Kidney capillary endothelial cell (primary cell): ENCODE measurements around the gene PLK3.
"Not testable (repeated sequence)": the region's sequence is repeated elsewhere in the genome, so short reads cannot be mapped to it uniquely, and the experiment has no call there.

Experiments
- DNase-seq: peaks from one replicate; pipeline ENCODE4 v3.0.0-alpha.2; 2018; ENCODE audit warnings: low spot score

Gene PLK3

DNA sequence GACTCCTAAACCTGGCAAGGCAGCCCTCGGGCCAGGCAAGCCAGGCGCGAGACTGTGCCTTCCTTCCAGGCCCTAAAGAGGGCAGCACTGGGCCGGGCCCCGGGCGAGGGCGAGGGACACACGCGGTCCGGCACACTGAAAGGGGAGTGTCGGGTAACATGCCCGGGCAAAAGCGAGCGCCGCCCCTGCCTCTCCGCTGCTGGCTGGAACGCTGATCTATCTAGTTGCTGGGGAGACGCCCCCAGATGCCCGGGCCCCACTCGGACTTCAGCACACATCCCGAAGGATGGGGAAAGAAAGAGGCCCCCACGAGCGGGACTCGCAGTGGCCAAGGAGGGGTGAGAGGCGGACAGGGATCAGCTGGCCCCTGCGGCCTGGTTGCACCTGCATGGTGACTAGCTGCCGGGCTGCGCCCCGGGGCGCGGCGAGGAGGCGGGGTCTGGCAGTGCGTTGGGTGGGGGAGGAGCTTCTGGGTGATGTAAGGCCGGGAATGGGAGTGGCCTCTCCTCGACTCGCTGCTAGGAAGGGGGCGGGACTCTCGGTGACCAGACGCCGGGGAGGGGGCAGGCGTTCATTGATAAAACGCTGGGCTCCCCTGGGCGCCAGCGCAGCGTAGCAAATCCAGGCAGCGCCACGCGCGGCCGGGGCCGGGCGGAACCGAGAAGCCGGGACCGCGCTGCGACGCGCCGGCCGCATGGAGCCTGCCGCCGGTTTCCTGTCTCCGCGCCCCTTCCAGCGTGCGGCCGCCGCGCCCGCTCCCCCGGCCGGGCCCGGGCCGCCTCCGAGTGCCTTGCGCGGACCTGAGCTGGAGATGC, at the start of gene PLK3:
PLK3 (plus strand) TSS at position 608 of the 815 bp plus-strand sequence; CDS start at position 695, 87 bp downstream.
- peak; percentile 97 for DNase-seq

DNA sequence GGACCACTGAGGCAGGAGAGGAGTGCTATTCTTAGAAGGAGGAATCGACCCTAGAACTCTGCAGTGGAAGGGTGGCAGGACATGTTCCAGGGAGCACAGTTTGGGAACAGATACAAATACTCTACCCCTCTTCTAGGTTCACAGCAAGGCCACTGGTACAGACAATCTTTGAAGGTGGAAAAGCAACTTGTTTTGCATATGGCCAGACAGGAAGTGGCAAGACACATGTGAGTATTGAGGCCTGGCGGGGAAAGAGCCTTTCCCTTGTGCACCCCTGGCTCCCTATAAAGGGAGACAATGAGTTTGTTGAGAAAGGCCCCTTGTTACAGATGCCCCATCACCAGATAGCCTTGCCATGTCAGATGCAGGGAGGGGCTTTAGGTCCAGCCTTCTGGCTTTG, 42.8 kb upstream of the PLK3 start:
- no peak for DNase-seq

DNA sequence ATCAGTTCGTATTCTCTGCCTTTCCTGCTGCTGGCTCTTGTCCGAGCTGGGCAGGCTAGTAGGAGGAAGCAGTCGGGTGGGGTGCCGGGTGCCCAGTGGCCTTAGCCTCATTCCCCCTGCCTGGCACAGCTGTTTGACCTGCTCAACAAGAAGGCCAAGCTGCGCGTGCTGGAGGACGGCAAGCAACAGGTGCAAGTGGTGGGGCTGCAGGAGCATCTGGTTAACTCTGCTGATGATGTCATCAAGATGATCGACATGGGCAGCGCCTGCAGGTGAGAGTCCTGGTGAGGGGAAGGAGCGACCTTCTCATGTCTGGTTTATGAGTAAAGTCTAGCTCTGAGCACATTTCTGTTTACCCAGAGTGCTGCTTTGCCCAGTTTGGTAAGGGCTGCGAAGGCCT, 41.1 kb upstream of the PLK3 start:
- DNase-seq = no peak

DNA sequence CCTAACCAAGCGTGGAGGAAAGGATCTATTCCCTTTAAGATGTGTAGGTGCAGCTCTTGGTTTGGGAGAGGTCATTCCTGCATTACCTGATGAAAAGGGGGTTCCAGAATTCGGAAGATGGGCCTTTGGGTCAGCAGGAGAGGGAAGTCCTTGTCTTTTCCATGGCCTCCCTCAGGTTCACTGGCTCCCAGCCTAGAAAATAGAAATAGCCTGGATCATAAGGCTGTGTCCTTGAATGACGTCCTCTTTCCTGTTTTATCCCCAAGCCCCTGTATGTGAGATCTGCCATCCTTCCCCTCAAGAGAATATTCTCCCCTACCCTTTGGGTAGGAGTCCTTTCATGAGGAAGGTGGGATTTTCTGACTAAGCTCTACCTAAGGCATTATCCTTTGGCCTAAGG, 39.3 kb upstream of the PLK3 start:
- no peak for DNase-seq

DNA sequence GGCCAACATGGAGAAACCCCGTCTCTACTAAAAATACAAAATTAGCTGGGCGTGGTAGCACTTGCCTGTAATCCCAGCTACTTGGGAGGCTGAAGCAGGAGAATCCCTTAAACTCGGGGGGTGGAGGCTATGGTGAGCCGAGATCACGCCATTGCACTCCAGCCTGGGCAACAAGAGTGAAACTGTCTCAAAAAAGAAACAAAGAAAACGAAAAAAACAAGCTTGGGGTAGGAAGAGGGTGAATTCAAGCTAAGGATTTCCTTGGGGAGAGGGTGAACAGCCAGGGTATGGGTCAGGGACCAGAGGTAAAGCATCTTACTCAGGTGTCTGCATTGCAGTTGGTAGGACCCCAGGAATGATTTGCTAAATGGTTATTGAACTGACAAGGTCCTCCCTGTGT, 33.8 kb upstream of the PLK3 start:
- not testable (repeated sequence) for DNase-seq

DNA sequence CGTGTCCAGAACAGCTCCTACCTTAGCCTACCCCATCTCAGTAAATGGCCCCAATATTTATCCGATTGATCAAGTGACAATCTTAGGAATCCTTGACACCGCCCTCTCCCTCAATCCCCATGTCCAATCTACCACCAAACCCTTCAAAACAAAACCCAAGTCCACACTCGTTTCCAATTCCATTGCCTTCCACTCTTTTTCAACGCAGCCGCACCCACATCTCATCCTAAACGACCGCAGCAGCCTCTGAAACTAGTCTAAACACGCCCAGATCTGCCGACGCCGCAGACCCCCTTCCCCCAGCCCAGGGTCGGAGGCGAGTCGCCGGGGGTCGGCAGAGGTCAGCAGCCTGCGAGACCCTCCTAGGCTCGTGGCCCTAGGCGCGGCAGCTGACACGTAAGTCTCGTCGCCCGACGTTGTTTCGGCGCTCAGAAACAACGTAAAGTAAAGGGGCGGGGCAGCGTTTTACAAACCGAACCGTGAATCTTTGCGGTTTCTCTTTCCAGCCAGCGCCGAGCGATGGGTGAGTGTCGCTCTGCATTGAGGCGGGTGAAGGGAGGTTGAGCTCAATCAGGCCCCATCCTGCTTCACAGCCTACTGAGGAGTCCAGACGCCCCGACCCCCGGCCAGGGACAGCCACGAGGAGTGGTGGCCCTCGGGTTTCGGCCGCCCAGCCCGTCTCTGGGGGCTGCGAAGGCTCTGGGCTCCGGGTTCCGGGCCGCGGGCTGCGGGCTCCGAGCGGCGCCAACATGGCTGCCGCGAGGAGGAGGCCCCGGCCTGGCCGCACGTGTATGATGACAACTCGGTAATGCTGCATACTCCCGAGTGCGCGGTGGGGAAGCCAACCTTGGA, 24.9 kb upstream of the PLK3 start, which contains the start of gene RPS8:
RPS8 (plus strand) TSS at position 463 of the 852 bp plus-strand sequence; CDS start at position 520, 57 bp downstream.
- peak; percentile 89 for DNase-seq

DNA sequence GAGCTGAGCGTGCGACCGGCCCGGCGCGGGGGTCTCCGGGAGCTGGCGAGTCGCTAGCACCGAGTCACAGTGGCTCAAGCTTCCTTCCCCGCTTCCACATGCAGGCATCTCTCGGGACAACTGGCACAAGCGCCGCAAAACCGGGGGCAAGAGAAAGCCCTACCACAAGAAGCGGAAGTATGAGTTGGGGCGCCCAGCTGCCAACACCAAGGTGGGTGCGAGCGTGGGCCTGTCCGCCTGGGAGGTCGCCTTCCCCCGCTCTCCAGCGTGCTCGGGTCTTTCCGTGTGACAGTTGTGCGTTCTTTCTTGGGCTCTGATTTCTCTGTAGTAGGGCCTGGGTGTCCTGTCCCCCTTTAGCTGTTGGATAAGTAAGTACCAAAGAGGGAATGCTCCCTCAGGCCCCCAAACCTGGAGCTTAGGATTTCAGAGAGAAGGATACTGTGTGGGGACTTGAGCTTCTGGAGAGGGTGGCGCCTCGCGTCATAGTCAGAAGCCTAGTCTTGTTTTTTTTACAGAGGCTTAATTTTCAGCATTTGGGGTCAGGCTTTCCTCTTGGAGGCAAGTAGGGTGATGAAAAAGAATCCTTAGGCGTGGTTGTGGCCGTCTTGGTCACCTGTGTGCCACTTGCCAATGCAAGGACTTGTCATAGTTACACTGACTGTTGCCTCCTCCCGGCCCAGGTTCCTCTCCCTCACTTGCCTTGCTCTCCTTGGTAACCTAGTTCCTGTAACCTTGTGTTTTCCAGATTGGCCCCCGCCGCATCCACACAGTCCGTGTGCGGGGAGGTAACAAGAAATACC, 24.0 kb upstream of the PLK3 start:
- DNase-seq = no peak

DNA sequence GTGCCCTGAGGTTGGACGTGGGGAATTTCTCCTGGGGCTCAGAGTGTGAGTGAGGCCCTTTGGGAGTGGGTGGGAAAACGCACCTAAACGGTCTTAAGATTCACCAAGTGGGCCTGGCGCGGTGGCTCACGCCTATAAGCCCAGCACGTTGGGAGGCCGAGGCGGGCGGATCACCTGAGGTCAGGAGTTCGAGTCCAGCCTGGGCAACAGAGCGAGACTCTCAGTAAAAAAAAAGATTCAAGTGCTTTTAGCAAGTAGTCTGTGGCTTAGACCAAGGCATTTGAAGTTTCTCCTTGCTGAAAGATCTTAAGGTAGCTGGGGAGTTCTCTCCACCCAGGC, 23.5 kb upstream of the PLK3 start:
- no peak for DNase-seq

DNA sequence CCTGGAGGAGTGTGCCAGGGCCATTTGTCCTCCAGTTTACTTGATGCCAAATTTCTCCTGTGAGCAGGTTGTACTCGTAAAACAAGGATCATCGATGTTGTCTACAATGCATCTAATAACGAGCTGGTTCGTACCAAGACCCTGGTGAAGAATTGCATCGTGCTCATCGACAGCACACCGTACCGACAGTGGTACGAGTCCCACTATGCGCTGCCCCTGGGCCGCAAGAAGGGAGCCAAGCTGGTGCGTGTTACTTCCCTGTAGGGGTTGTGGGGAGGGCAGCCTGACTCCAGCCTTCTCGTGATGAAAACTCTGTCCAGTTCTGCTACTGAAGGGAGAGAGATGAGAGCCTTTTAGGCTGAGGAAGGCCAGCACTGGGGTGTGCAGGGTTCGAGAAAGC, 22.6 kb upstream of the PLK3 start:
- DNase-seq = no peak

DNA sequence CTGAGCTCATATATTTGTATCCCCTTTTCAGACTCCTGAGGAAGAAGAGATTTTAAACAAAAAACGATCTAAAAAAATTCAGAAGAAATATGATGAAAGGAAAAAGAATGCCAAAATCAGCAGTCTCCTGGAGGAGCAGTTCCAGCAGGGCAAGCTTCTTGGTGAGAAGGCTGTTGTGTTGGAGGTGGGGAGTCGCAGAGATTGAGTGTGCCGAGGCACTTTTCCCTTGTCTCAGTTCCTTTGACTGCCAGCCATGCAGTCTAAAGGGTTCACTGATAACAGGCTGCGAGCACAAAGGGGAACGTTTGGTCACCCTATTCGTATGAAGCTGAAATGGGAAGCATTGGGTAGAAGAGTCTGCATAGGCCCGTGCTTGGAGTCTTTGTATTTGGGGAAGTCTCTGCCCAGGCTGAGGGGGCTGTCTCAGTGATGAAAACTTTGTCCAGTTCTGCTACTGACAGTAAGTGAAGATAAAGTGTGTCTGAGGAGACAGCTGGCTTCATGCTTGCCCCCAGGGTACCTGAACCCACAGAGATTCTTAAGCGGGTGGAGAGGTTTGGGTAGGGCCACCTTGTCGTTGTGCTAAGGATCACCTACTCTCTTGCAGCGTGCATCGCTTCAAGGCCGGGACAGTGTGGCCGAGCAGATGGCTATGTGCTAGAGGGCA, 22.1 kb upstream of the PLK3 start:
- DNase-seq = no peak

DNA sequence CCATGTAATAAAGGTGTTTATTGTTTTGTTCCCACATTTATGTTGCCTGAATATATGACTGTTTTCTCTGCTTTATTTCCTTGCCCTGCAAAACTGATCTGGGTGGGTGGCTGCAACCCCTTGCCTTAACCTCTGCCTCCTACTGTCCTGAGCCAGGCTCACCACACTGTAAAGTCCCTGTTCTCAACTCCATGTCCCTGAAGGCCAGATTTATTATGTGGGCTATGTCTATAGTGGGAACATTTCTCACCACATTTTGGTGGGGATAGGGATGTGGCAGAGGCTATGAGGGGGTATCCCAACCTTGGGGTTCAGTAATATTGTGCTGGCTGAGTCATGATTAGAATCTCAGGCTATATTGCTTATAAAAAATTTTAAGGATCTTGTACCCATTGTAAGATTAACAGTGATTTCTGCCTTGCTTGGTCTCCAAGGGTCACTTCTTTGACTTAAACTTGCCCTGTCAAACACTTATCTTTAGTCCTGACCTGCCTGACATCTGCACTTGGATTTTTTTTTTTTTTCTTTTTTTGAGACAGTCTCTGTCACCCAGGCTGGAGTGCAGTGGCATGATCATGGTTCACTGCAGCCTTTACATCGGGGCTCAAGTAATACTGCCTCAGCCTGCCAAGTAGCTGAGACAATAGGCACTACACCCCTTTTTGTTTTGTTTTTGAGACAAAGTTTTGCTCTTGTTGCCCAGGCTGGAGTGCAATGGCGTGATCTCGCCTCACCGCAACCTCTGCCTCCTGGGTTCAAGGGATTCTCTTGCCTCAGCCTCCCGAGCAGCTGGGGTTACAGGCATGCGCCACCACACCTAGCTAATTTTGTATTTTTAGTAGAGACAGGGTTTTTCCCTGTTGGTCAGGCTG, 21.2 kb upstream of the PLK3 start:
- DNase-seq = no peak

DNA sequence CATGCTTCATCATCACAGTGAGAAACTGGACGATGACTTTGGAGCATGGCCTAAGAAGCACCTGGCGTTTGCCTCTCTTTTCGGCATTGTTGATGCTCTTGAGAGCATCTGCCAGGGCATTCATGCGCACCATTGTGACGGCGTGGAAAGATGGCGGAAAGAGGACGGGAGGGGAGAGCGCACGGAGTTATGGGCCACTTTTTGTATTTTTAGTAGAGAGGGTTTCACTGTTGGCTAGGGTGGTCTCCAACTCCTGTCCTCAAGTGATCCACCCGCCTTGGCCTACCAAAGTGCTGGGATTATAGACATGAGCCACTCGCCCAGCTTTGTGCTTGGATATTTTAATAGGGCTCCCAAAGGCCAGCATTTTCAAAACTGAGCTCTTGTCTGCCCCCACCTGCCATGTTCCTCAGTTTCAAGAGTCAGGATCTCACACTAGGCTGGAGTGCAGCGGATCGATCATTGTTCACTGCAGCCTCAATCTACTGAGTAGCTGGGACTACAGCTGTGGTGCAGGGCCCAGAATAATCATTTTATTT, 19.5 kb upstream of the PLK3 start:
- DNase-seq = no peak

DNA sequence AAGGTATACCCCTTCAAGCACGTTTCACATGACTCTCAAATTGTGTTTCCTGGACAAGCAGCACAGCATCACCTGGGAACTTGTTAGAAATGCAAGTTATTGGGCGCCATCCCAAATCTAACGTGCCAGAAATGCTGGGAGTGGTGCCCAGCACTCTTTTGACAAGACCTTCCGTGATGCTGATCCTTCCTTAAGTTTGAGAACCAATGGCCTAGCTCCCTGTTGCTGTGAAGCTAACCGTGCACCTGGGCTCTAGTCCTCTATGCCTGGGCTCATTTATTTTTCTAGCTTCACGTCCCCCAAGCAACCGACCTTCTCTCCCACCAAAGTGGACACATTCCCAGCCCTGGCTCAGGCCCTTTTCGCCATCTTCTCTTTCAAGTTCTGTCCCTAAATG, 16.5 kb upstream of the PLK3 start:
- DNase-seq = no peak

DNA sequence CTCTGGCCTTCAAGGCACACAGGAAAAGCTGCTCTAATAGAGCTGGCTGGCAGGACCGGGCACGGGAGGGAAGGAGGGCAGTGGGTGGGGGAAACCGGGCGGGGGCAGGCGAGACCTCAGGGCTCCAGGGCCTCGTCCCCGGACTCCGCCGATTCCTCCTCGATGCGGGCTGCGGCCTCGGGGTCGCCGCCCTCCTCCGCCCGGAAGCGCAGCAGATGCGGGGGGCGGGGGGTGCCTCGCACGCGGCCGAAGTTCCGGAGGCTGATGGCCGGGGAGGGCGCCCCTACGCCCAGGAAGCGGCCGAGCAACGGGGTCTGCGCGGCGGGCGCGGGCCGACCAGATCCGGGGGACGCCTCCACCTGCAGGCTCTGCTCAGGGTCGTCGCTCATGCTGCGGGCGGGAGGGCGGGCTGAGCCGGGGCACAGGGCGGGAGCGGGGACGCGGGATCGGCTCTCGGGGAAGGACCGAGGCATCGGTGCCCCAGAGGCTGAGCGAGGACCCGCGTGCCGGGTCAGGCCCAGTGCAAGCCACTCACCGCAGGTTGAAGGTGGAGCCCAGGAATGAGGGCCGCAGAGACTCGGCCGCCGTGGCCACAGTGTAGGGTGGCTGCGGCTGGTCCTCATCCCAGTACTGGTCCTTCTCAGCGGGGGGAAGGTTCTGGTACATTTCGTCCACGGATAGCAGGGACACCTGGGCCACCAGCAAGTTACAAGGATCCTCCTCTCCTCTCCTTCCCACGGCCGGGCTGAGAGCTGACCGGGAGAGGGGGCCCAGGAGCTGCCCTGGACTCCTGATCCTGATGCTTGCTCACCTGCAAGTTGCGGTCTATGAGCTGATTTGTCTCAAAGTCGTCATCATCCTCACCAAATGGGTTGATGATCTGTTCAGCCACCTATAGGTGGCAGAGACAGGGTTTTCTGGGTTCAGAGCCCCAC, 15.8 kb upstream of the PLK3 start:
- DNase-seq = no peak

DNA sequence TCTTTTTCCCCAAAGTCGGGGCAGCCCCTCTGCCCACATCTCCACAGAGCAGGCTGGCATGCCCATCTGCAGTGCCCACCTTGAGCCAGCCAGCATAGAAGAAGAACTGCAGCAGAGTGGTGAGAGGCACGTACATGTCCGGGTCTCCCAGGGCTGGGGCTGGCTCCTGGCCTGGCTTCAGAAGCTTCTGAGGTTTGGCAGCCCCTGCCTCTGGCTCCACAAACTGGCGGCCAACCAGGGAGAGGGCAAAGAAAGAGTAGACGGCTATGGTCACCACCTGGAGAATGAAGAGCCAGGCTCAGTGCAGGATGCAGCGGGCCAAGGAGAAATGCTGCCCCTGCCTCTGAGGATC, 15.2 kb upstream of the PLK3 start:
- DNase-seq = no peak

DNA sequence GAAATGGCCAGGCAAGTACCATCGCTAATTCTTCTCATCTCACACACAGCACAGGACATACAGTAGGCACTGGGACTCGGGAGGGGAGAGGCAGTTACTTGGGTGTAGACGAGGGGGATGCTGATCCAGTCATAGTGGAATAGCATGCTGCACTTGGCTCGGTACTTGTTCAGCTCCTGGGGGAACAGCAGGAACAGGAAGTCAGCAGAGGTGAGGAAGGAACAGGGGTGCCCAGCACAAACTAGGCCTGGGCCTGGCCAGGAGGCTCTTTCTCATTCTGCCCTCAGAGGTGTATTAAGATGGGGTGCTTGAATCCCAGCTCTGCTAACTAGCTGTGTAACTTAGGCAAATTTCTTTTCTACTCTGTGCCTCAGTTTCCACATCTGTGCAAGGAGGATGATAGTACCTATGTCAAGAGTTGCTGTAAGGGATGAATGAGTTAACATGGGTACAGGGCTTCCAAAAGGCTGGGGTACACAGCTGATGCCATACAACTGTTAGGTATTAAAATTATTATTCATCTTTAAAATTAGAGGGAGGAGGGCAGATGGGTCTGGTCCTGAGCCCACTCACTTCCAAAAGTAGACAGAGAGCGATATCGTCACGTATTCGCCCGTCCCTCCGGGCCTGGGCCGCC, 14.6 kb upstream of the PLK3 start:
- no peak for DNase-seq

DNA sequence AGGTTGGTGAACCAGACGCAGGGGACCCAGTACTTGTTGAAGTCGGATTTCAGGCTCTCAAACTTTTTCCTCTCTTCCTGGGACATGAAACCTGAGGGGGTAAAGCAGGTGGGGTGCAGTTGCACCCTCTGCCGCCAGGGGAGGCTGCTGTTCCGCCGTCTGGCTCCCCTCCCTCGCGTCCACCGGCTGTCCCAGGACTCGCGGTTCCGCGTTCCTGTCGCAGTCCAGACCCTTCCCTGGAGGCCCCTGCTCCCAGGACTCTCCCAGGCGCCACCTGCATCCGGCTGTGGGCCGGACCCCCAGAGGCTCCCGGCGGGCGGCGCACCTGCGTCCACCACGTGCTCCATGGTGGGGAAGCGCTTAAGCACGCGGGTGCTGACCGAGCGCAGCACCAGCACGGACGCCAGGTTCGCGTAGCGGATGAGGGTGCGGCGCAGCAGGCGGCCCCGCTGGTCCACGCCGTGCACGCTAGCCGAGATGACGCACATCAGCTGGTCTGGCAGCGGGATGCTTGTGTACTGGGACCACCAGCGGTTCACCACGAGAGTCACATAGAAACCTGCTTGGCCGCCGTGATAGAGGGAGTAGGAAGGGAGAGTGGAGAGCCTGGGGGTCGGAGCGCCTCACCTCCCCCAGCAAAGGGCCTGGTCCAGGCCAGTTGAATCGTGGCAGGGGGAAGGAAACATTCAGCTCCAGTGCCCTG, 13.9 kb upstream of the PLK3 start:
- no peak for DNase-seq

DNA sequence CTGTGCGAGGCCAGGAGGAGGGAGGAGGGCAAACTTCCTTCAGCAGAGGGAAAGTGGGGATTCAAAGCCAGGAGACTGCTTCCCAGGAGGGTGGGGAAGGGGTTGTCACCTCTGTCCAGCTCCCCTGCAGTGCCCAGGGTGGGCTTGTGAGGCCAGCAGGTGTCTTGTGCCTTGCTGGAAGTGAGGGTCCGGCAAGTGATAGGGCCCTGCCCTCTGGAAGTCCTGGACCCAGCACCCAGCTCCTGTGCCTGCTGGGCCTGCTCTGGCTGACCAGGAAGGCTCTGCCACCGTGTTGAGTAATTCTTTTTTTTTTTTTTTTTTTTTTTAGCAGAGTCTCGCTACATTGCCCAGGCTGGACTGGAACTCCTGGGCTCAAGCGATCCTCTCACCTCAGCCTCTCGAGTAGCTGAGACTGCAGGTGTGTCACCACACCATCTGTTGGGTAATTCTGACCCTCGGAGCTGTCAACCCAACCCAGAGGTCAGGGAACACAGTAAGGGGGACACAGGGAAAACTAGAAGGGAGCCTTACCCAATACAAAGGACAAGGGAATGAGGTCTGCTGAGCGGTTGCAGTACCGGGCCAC, 13.2 kb upstream of the PLK3 start:
- no peak for DNase-seq
